ENCODE results near the gene CALN1.

GRCh38 chr7:72069263-72069662 is 342.9 kb downstream of the CALN1 start:
- TF ChIP-seq TAF1 (IDR thresholded peaks at IDR 0.05; ENCODE audit: borderline replicate concordance, insufficient read depth, low read length) (no peak), POLR2AphosphoS5 (IDR thresholded peaks at IDR 0.05; ENCODE audit: low read depth, low read length) (no peak)
